Hematopoietic multipotent progenitor cell (in vitro differentiated cells): ENCODE results near the gene CDC14B. TPM values are rescaled to one million over a fixed set of nuclear protein-coding genes. Genes with fewer than 3 reads are reported as not detected.
A peak's percentile ranks its signal among the peaks of the same experiment; 100 is the strongest.
"Not testable (repeated sequence)": the region's sequence is repeated elsewhere in the genome, so short reads cannot be mapped to it uniquely, and the experiment has no call there.

Source experiments
- DNase-seq, 3 donors: peaks; one replicate each; pipeline ENCODE4 v3.0.0-alpha.2; 2011 to 2015; ENCODE audit warnings: low read depth in 2 of 3, low spot score in 2 of 3
- total RNA-seq: library from RNA; depleted of rRNA; stranded (reverse); fragments of >200 nt; gene quantifications from one replicate; pipeline ENCODE4 v1.2.3, GENCODE V29; 2012

Gene CDC14B
- total RNA-seq, 1 donor = 7.5 TPM

- no peak for DNase-seq
Measured at GRCh38 chr9:96596601-96597111, 23.0 kb downstream of the CDC14B start.

- DNase-seq = no peak
Measured at GRCh38 chr9:96587338-96588315, 32.0 kb downstream of the CDC14B start.

GRCh38 chr9:96585426-96585825 lies 34.2 kb downstream of the CDC14B start:
- no peak for DNase-seq

DNA sequence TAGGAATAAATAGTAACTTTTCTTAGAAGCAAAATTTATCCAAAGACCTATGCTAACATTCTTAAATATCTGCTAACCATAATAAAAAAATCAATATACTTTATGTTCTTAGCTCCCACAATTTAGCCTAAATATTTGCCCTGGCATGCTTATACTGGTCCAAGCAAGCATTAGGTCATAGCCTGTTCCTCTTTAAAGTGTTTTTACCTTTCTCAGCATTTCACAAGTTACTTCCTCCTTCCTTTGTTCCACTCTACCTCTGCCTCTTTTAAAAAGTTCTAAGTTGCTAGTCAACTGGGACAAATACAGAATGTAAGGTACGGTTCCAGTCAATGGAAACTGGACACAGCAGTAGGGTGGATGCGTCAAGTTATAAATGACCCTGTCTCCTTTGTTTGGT lies 37.4 kb downstream of the CDC14B start:
- DNase-seq = not testable (repeated sequence)

DNA sequence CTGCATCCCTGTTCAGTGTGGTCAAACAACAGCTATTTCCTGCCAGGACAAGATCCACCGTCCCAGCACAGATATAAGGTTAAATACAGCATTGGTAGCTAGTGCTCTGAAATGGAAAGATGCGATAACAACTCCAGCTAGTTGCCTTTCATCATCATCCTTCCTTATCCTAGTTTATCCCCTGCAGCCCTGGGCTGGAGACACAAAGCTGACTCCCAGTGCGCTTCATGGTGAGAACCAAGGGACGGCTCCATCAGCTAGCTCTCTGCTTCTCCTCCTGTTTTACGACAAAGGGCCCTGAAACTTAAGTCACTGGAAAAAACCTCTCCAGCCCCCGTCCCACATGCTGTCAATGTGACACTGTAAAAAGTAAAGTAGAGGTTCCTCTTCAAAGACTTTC lies 37.9 kb downstream of the CDC14B start:
- no peak for DNase-seq

GRCh38 chr9:96581301-96581700 lies 38.3 kb downstream of the CDC14B start:
- DNase-seq = no peak

DNA sequence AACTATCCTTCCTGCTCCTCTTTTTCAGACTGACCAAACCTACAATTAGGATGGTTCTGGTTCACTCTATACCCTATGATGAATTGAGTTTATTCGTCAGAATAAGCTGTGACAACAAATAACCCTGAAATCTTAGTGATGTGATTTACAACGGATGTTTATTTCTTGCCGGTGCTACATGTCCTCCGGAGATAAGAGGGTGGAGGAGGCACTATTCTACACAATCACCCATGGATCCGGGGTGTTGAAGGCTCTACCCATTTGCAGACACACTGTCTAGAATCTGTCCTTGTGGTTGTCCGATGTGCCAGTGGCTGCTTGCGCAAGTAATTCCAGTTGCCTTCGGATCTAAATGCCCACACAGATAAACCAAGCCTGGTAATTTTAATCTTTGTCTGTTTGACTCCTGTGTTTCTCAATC lies 44.7 kb downstream of the CDC14B start:
- no peak for DNase-seq

DNA sequence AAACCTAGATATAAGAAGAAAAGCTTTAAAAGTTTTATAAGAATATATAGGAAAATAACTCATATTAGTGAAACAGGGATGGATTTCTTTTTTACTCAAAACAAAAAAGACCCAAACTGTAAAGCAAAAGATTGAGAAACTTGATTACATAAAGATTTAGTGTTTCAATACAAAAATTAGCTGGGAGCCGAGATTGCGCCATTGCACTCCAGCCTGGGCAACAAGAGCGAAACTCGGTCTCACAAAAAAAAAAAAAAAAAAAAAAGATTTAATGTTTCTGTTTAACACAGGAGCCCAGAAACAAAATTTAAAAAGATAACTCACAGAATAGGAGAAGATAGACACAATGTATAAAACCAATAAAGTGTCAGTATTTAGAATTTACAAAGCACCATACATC lies 45.2 kb downstream of the CDC14B start:
- DNase-seq = no peak

DNA sequence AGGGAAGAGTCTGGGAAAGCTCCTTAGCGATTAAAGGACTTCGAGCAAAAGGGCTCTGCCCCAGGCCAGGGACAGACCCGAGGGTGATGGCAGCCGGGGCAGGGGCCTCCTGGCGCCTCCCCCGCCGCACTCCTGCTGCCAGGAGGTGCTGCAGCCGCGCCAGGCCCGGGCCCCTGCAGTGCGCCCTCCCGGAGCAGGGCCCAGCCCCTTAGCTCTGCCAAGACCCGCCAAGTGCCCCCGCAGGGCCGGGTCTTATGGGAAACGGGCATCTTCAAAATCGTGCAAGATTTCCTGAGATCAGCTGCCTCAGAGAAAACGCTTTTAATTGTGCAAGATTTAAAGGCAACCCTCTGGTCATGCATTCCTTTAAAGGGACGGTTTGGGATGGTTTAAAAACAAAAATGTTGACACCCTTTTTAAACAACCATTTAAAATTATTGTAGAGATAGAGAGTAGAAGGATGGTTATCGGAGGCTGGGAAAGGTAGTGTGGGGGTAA lies 52.4 kb downstream of the CDC14B start:
- peak in 1 of 3 donors; percentile 41 for DNase-seq

- DNase-seq = peak; percentile 52 to 86 (median 86)
Measured at GRCh38 chr9:96566498-96567202, 53.0 kb downstream of the CDC14B start.

- peak in 2 of 3 donors; percentile 4 to 6 for DNase-seq
Measured at GRCh38 chr9:96565671-96566497, 53.8 kb downstream of the CDC14B start.

GRCh38 chr9:96564217-96564616 lies 55.4 kb downstream of the CDC14B start:
- no peak for DNase-seq

GRCh38 chr9:96559339-96559943 lies 60.2 kb downstream of the CDC14B start:
- no peak for DNase-seq

GRCh38 chr9:96557921-96558320 lies 61.7 kb downstream of the CDC14B start:
- no peak for DNase-seq

DNA sequence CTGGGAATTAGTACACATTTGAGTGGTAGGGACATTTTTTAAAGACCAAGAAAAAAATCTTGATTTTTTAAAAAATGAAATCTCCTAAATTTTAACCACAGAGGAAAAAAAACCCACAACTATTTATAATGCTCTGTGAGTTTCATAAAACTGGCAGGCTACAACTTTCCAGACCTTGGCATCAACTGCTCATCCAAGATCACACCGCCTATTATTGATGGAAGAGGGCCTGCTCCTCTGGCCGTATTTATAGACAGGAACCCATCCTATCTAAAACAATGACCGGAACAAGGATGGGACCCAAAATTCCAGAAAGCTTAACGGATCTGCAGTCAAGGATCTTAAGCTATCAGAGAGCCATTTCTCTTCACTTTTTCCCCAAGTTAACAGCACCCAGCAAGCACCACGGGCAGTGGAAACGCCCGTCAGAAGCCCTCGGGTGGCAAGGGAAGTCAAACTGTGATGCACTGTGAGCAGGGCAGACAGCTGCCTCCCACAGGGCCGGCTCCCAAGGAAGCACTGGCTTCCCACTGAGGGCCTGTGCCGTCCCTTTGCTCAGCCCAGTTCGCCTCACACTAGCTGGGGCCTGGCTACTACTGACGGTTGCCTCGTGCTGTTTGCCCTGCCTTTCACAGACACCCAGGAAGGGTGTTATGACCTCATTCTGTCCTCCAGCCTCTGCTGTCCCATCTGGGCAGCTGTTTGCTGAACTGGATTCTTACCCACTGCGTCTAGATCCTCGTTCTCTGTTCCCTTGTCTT lies 62.8 kb downstream of the CDC14B start:
- DNase-seq = no peak

GRCh38 chr9:96555567-96556386 lies 63.9 kb downstream of the CDC14B start:
- DNase-seq = peak in 1 of 3 donors; percentile 65

DNA sequence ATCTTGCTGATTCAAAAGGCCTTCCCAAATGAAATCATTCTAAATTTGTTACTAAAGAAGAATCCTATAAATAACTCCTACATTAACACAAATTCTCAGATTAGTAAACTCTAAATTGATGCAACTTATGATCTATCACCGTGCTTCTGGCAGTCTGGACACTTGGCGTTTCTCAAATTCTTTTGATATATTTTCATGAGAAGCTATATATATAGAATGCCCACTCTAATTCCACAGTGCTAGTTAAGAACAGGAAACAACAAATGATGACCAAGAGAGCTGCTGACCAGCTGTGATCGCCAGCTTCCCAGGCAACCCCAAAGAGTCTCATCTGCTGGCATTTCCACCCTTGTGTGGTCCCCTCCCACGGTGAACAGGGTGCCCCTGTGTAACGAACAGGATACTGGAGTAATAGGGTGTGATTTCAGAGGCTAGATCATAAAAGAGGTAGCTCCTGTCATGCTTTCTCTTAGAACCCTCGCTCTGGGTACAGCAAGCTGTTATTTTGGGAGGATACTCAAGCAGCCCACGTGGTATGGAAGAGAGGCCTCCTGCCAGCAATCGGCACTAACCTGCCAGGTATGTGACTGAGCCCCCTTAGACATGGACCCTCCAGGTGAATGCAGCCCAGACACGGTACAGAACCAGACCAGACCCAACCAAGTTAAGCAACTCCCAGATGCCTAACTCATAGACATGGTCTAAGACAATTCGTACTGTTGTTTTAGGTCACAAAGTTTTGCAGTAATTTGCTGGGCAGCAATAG lies 64.7 kb downstream of the CDC14B start:
- DNase-seq = no peak

DNA sequence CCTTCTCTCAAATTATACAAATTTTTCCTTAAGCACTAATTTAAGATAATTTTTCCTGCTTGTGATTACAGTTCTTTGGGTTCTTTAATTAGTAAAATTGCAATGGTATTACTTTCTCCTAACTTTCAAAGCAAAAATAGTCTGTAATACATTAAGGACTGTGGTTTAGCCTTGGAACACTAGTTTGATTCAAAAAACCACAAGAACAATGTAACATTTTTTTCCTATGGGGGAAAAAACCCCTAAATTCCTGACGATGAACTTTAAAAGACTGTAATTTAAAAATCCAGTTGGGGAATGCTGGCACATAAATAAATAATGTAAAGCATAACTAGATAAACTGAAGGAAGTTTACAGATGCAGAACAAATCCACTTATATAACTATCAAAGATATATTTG lies 65.3 kb downstream of the CDC14B start:
- DNase-seq = no peak
